GM11168 (cell line): ENCODE results near the gene VIM.

Experiments used
- in situ Hi-C: fragments of 300-500 bp; cut with MboI; formaldehyde crosslinking; loops from one replicate; pipeline ENCODE4 v1.12.0; 2022; ENCODE audit warnings: low sequenced_read_pairs; ENCODE audit not compliant: unreplicated experiment

The VIM gene

GRCh38 chr10:17209302-17209701 lies 18.7 kb upstream of the VIM start:
- in situ Hi-C loops = no loop called here

DNA sequence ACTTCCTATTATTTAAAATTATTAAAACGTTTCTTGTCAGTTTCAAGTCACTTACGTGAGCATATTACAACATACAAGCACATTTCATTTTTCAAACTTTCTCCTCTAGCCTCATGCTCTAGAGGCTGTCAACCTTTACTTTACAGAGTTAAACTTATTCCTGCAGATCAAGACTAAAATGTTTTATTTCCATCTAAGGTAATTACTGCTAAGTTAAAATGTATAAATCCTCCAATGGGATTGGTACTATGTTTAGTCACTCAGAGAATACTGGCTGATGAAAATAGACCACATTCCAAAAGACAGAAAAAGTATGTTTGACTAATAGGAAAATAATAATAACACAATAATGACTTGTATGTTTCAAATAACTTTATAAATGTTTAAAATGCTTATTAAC lies 18.2 kb upstream of the VIM start:
- in situ Hi-C loops = no loop called here

GRCh38 chr10:17210361-17210760 lies 17.7 kb upstream of the VIM start:
- in situ Hi-C loops = no loop called here

- in situ Hi-C loops = no loop called here
These were observed 15.2 kb upstream of the VIM start for GRCh38 chr10:17212802-17213221.

DNA sequence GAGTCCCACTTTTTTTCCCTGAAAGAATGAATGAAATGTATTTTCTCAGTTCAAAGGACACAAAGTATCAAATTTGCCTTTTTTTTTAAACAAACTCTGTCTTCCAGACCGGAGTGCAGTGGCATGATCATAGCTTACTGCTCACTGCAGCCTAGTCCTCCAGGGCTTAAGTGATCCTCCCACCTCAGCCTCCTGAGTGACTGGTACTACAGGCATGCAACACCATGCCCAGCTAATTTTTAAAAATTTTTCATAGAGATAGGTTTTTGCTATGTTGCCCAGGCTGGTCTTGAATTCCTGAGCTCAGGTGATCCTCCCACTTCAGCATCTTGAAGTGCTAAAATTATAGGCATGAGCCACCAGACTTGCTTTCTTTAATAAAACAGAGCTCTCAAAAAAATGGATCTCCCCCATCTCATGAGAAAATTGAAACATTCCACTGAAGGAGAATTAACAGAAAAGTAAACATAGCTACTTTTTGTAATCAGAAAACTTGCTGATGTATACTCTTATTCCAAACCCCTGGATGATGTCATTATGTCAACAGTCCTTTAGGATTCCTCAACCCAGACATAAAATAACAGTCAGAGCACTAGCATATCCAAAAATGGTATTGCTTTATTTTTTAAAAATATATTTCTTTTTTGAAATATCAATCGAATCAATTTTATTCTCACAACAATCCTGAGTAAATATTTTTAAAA lies 14.2 kb upstream of the VIM start:
- in situ Hi-C loops = no loop called here

- in situ Hi-C loops = no loop called here
These were observed 13.5 kb upstream of the VIM start for GRCh38 chr10:17214526-17214925.

DNA sequence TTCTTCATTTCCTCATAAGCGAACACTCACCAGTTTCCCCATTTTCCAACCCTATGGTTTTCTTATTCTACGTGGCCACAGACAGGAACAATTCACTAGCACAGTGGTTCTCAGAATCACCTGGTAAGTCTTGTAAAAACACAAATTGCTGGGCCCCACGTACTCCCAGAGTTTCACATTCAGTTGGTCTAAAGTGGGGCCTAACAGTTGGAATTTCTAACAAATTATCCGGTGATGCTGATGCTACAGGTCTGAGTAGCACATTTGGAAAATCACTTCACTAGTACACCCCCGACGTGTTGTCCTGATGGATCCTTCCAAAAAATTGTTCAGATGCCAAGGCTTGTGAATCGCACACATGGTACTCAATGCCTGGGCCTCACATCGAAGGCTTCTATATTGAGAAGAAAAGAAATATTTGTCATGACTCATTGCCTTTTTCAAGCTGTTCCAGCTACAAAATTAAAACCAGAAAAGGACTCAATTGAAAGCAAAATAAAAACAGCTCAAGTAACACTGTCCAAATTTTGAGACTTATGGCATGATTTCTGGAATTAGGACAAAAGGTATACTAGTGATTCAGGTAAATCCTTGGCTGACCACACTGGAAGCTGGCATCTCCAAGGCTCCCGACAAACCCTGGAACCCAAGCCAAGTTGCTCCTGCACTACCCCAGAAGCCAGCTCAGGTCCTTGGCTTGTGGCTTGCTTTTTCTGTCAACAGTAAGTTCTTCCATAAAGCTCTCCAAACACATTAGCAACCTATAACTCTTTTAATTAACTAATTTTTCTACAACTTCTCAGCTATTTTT lies 12.9 kb upstream of the VIM start:
- in situ Hi-C loops = no loop called here

GRCh38 chr10:17215782-17216122 lies 12.3 kb upstream of the VIM start:
- in situ Hi-C loops = no loop called here

- in situ Hi-C loops = no loop called here
These were observed 11.7 kb upstream of the VIM start for GRCh38 chr10:17216217-17216900.

GRCh38 chr10:17216901-17217395 lies 11.1 kb upstream of the VIM start:
- in situ Hi-C loops = no loop called here

- in situ Hi-C loops = no loop called here
These were observed 10.3 kb upstream of the VIM start for GRCh38 chr10:17217631-17218232.

- in situ Hi-C loops = no loop called here
These were observed 9.0 kb upstream of the VIM start for GRCh38 chr10:17219024-17219423.

DNA sequence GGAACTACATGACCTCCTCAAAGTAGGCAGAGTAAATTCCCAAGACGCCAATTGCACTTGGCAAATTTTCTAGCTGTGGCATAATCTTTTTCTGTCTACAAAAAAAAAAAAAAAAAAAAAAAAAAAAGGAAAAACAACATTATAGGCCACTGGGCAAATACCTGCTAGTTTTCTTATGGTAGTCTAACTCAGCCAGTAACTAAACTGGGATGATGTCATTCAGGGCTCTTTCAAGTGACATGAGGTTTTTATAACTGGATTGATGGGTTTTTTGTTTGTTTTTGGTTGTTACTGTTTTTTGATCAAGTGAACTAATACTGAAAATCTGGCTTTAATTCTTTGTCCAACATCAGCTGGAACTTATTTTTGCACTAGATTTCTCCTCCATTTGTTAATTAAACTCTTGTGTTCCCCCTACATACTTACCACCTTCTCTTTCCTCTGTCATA lies 7.4 kb upstream of the VIM start:
- in situ Hi-C loops = no loop called here

DNA sequence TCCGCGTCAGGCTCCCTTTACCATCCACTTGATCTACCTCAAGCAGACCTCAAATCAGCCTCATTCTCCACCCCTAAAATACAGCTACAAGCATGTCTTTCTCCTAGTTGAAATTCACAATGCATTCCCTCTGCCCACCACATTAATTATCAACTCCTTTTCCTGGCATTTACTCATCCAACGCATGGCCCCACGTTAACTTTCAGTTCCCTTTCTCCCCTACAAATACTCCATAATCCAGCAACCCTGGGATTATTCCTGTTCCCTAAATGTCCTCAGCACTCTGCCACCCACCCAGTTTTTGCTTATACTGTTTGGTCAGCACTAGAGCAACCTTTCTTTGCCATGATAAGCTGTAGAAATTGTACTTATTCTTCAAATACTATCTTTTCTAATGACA lies 5.7 kb upstream of the VIM start:
- in situ Hi-C loops = no loop called here

- in situ Hi-C loops = loop anchor here (25.0 kb wide), 1 partner anchor 789 kb away; the partner anchor contains the start of gene PTER
These were observed 2.2 kb upstream of the VIM start for GRCh38 chr10:17225808-17226207.

- in situ Hi-C loops = loop anchor here (25.0 kb wide), 1 partner anchor 790 kb away; the partner anchor contains the start of gene PTER
These were observed 1.1 kb upstream of the VIM start for GRCh38 chr10:17226891-17227303.

- in situ Hi-C loops = loop anchor here (25.0 kb wide), 1 partner anchor 790 kb away; the partner anchor contains the start of gene PTER
These were observed 512 bp upstream of the VIM start for GRCh38 chr10:17227367-17228090.

- in situ Hi-C loops = loop anchor here (25.0 kb wide), 1 partner anchor 792 kb away; the partner anchor contains the start of gene PTER
These were observed 1.1 kb downstream of the VIM start for GRCh38 chr10:17229016-17229716.

GRCh38 chr10:17229717-17229966 lies 1.6 kb downstream of the VIM start:
- in situ Hi-C loops = loop anchor here (25.0 kb wide), 1 partner anchor 792 kb away; the partner anchor contains the start of gene PTER
